Prostate gland (tissue), 2 donors: ENCODE measurements around the gene KCTD15.

Experiments used
- CTCF ChIP-seq, 4 experiments: fragments of 200-600 bp in 2 of 4; fragments of 450-650 bp in 2 of 4; sonication (generic) in 2 of 4; IDR thresholded peaks; 1 replicate in 3 of 4; 2 replicates in 1 of 4; pipeline ENCODE4 v1.5.1; 2016 to 2019; ENCODE audit warnings: antibody characterized with exemption in 4 of 4, mild to moderate bottlenecking in 2 of 4, moderate library complexity in 2 of 4
- POLR2A ChIP-seq: fragments of 450-650 bp; IDR thresholded peaks from one replicate; pipeline ENCODE4 v1.6.1; 2016; ENCODE audit warnings: antibody characterized with exemption, mild to moderate bottlenecking

GRCh38 chr19:33752945-33753344 lies 43.7 kb upstream of the KCTD15 start:
- no peak for TF ChIP-seq CTCF (IDR thresholded peaks at IDR 0.05)
- no peak for TF ChIP-seq POLR2A
